Activated naive CD4-positive, alpha-beta T cell treated with anti-CD3 and anti-CD28 coated beads, Interleukin-2, amount 50 U/mL, for 72 hours (primary cell): ENCODE measurements around the gene COL1A2. TPM values are rescaled to one million over a fixed set of nuclear protein-coding genes. Genes with fewer than 3 reads are reported as not detected.

ENCODE experiments used
- ATAC-seq, 2 donors: fragments of 150-1000 bp; cut with Tn5 transposase; 2 replicates each; pipeline ENCODE4 v1.10.0; 2021; ENCODE audit warnings: mild to moderate bottlenecking in 2 of 2, moderate library complexity in 2 of 2
- DNase-seq, 2 donors: peaks; one replicate each; pipeline ENCODE4 v3.0.0; 2021 to 2022; ENCODE audit warnings: low spot score in 2 of 2
- H3K27ac Mint-ChIP-seq, 2 donors: one replicate each; pipeline ENCODE4 v1.8.0; 2022; ENCODE audit warnings: mild to moderate bottlenecking in 2 of 2, mixed read lengths in 2 of 2
- H3K36me3 Mint-ChIP-seq, 2 donors: one replicate each; pipeline ENCODE4 v1.8.0; 2022; ENCODE audit warnings: mixed read lengths in 2 of 2
- H3K9me3 Mint-ChIP-seq, 2 donors: one replicate each; pipeline ENCODE4 v1.8.0; 2022; ENCODE audit warnings: mixed read lengths in 2 of 2
- total RNA-seq, 2 donors: library from RNA; stranded (reverse); gene quantifications; one replicate each; pipeline ENCODE4 v1.2.3, GENCODE V29; 2022

Gene COL1A2
- total RNA-seq, 2 donors from 2014 or later, result not detected

DNA sequence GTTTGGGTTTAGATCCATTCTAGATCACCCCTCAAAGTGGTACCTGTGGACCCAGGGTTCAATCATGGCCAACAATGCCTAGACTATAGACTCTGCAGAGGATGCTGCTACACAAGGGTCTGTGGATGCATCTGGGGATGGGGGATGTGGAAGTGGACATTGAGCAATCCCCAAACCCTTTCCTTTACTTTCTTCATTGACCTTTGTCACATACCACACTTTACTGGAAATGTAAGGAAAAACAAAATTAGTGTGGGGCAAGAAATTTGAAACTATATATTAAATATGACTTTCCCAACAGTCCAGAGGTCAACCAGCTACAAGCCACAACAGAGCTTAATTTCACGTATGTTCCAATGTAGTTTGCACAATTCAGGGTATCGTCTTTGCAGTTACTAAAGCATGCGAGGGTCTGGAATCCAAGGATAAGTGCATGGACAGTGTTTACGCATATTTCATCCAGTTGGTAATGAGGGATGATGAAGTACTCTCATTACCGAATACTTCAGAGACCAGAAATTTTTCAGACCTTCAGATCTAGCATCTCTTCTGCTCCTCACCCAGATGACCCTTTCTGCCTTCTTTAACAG is 81.7 kb downstream of the COL1A2 start:
- DNase-seq, result no peak
- ATAC-seq, result no peak
- no peaks in the 10 kb centered on the region for H3K36me3 Mint-ChIP-seq
- no peaks in the 10 kb centered on the region for H3K9me3 Mint-ChIP-seq
- H3K27ac Mint-ChIP-seq, result no peak overlapping the region

- no peak for ATAC-seq
- H3K9me3 Mint-ChIP-seq, result no peaks in the 10 kb centered on the region
Observed at GRCh38 chr7:94477878-94478277, 83.2 kb downstream of the COL1A2 start.

DNA sequence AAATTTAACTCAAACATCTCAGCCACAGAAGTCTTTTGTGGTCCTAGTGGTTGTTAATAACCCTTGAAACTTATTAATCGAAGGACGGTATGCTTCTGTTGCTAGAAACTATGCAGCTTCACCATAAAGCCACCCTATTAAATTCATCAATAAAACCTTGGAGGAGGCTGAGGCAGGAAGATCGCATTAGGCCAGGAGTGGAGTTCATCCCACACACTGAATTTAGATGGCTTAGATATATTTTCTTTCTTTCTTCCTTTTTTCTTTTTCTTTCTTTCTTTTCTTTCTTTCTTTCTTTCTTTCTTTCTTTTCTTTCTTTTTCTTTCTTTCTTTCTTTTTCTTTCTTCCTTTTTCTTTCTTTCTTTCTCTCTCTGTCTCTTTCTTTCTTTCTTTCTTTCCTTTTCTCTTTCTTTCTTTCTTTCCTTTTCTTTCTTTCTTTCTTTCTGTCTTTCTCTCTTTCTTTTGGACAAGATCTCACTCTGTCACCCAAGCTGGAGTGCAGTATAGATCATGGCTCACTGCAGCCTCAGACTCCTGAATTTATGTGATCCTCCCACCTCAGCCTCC is 84.0 kb downstream of the COL1A2 start:
- no peak for DNase-seq
- no peak for ATAC-seq
- Mint-ChIP-seq H3K27ac (no peak overlapping the region), H3K36me3 (no peaks in the 10 kb centered on the region), H3K9me3 (no peaks in the 10 kb centered on the region)

More at GRCh38 chr7:94477878-94478277, 83.2 kb downstream of the COL1A2 start:
- Mint-ChIP-seq H3K36me3 (no peaks in the 10 kb centered on the region), H3K27ac (no peak overlapping the region)
- no peak for DNase-seq

Other genes with a start within 250 kb of the COL1A2 start
- gene CASD1, start 114.9 kb downstream of the COL1A2 start, total RNA-seq, result 10 to 100 TPM; 14.6 to 16.7 TPM